GM23338 (cell line): ENCODE data around the gene NDOR1. TPM values are rescaled to one million over a fixed set of nuclear protein-coding genes. Genes with fewer than 3 reads are reported as not detected.

Experiments used
- ATAC-seq: fragments of 200-7000 bp; cut with Tn5 transposase; 3 replicates; pipeline ENCODE4 v1.9.1; 2020
- DNase-seq: peaks from one replicate; pipeline ENCODE4 v3.0.0-alpha.2; 2015; ENCODE audit warnings: low spot score
- H2AFZ ChIP-seq: fragments of 200-600 bp; sonication (generic); 2 replicates; pipeline ENCODE4 v1.8.0; 2016; ENCODE audit warnings: antibody characterized with exemption, mild to moderate bottlenecking, moderate library complexity
- H3F3A ChIP-seq: fragments of 200-600 bp; sonication (generic); replicated peaks from 2 replicates; pipeline ENCODE4 v1.8.0; 2017; ENCODE audit warnings: antibody characterized with exemption, mixed run types, low read depth
- H3K27ac ChIP-seq: fragments of 200-600 bp; sonication (generic); 2 replicates; pipeline ENCODE4 v1.6.1; 2016; ENCODE audit warnings: low read depth
- H3K27me3 ChIP-seq: fragments of 200-600 bp; sonication (generic); 2 replicates; pipeline ENCODE4 v1.8.0; 2016; ENCODE audit warnings: mild to moderate bottlenecking, mixed run types, moderate library complexity; ENCODE audit not compliant: insufficient read depth
- H3K36me3 ChIP-seq: fragments of 200-600 bp; sonication (generic); 2 replicates; pipeline ENCODE4 v1.8.0; 2016; ENCODE audit warnings: mild to moderate bottlenecking; ENCODE audit not compliant: insufficient read depth
- H3K4me1 ChIP-seq: fragments of 200-600 bp; sonication (generic); 2 replicates; pipeline ENCODE4 v1.8.0; 2016; ENCODE audit warnings: mild to moderate bottlenecking, moderate library complexity; ENCODE audit not compliant: insufficient read depth
- H3K4me2 ChIP-seq: fragments of 200-600 bp; sonication (generic); 2 replicates; pipeline ENCODE4 v1.7.1; 2017; ENCODE audit warnings: mixed run types
- H3K4me3 ChIP-seq: fragments of 200-600 bp; sonication (generic); 2 replicates; pipeline ENCODE4 v1.6.1; 2016; ENCODE audit warnings: mixed run types
- H3K79me2 ChIP-seq: fragments of 200-600 bp; sonication (generic); replicated peaks from 2 replicates; pipeline ENCODE4 v1.8.0; 2017; ENCODE audit warnings: mild to moderate bottlenecking; ENCODE audit not compliant: insufficient read depth
- H3K9me2 ChIP-seq: fragments of 200-600 bp; sonication (generic); 2 replicates; pipeline ENCODE4 v1.8.0; 2017; ENCODE audit not compliant: insufficient read depth
- H4K20me1 ChIP-seq: fragments of 200-600 bp; sonication (generic); replicated peaks from 2 replicates; pipeline ENCODE4 v1.8.0; 2017; ENCODE audit warnings: mild to moderate bottlenecking; ENCODE audit not compliant: insufficient read depth
- H3K27ac Mint-ChIP-seq: 2 replicates; pipeline ENCODE4 v1.8.0; 2020; ENCODE audit warnings: inconsistent platforms, mild to moderate bottlenecking, moderate library complexity, mixed read lengths
- H3K27me3 Mint-ChIP-seq: 3 replicates; pipeline ENCODE4 v1.8.0; 2022; ENCODE audit warnings: low read depth, mild to moderate bottlenecking, moderate library complexity, mixed read lengths, inconsistent platforms; ENCODE audit not compliant: insufficient read depth, poor library complexity
- H3K36me3 Mint-ChIP-seq: 3 replicates; pipeline ENCODE4 v1.8.0; 2021; ENCODE audit warnings: low read depth, mild to moderate bottlenecking, inconsistent platforms, moderate library complexity, mixed read lengths
- H3K4me1 Mint-ChIP-seq: 3 replicates; pipeline ENCODE4 v1.8.0; 2020; ENCODE audit warnings: mild to moderate bottlenecking, inconsistent platforms, mixed read lengths
- H3K4me3 Mint-ChIP-seq: 3 replicates; pipeline ENCODE4 v1.8.0; 2021; ENCODE audit warnings: moderate library complexity, mild to moderate bottlenecking, inconsistent platforms, mixed read lengths
- H3K9me3 Mint-ChIP-seq: 3 replicates; pipeline ENCODE4 v1.8.0; 2020; ENCODE audit warnings: moderate library complexity, mild to moderate bottlenecking, inconsistent platforms, mixed read lengths
- CREB1 ChIP-seq: fragments of 250-450 bp; sonication (Bioruptor Pico); IDR thresholded peaks from 2 replicates; pipeline ENCODE4 v1.5.0; 2020; ENCODE audit warnings: low read depth, mild to moderate bottlenecking, moderate library complexity
- CTCF ChIP-seq, 2 experiments: fragments of 200-600 bp in 1 of 2; sonication (generic) in 1 of 2; conservative IDR thresholded peaks; 2 replicates each; pipeline versions ENCODE4 v1.5.1 to v1.6.1; 2016 to 2017; ENCODE audit warnings: antibody characterized with exemption in 2 of 2, low read depth in 2 of 2, mild to moderate bottlenecking in 2 of 2, moderate library complexity in 1 of 2
- ETS1 ChIP-seq: IDR thresholded peaks from 2 replicates; pipeline ENCODE4 v1.6.1; 2016; ENCODE audit warnings: antibody characterized with exemption
- EZH2 ChIP-seq: fragments of 200-600 bp; sonication (generic); IDR thresholded peaks from one replicate; pipeline ENCODE4 v1.8.0; 2017; ENCODE audit warnings: antibody characterized with exemption, mild to moderate bottlenecking, low read depth; ENCODE audit not compliant: unreplicated experiment
- EZH2phosphoT487 ChIP-seq: fragments of 200-600 bp; sonication (generic); IDR thresholded peaks from one replicate; pipeline ENCODE4 v1.8.1; 2018; ENCODE audit warnings: antibody characterized with exemption; ENCODE audit not compliant: unreplicated experiment
- JUNB ChIP-seq: IDR thresholded peaks from one replicate; pipeline ENCODE4 v1.6.1; 2016; ENCODE audit warnings: antibody characterized with exemption; ENCODE audit not compliant: unreplicated experiment
- NANOG ChIP-seq: IDR thresholded peaks from 2 replicates; pipeline ENCODE4 v1.6.1; 2016; ENCODE audit warnings: antibody characterized with exemption, borderline replicate concordance
- POLR2AphosphoS5 ChIP-seq: IDR thresholded peaks from 2 replicates; pipeline ENCODE4 v1.6.1; 2016; ENCODE audit warnings: antibody characterized with exemption, low read depth
- REST ChIP-seq: IDR thresholded peaks from one replicate; pipeline ENCODE4 v1.6.1; 2018; ENCODE audit warnings: antibody characterized with exemption; ENCODE audit not compliant: unreplicated experiment
- ZNF114 ChIP-seq: fragments of 250-450 bp; sonication (Bioruptor Pico); IDR thresholded peaks from 2 replicates; pipeline ENCODE4 v1.5.0; 2020; ENCODE audit warnings: mild to moderate bottlenecking, moderate library complexity
- ZNF331 ChIP-seq: fragments of 250-450 bp; sonication (Bioruptor Pico); IDR thresholded peaks from 2 replicates; pipeline ENCODE4 v1.5.0; 2020; ENCODE audit warnings: low read depth, mild to moderate bottlenecking, moderate library complexity
- ZNF462 ChIP-seq: fragments of 250-450 bp; sonication (Bioruptor Pico); IDR thresholded peaks from 2 replicates; pipeline ENCODE4 v1.5.0; 2020; ENCODE audit warnings: mild to moderate bottlenecking, moderate library complexity
- polyA plus RNA-seq: library from polyadenylated mRNA; unstranded; fragments of >200 nt; fragmentation: Nextera tagmentation; extraction: Ambion mirVana; gene quantifications from 2 replicates; pipeline ENCODE4 v1.2.1, GENCODE V29; 2016
- total RNA-seq: library from RNA; depleted of rRNA; stranded (reverse); fragments of >200 nt; shearing (Covaris generic); gene quantifications from 2 replicates; pipeline ENCODE4 v1.2.3, GENCODE V29; 2014

The NDOR1 gene
- total and polyA plus RNA-seq, 2 experiments from 2014 or later, result 19.4 to 38.1 TPM

- Histone ChIP-seq H3K79me2 (peaks cover 25% of the 10 kb centered on the region), H3K4me2 (no peak overlapping the region), H4K20me1 (0 out of 2 replicates have a peak, but pooled peaks cover 5% of the 10 kb centered on the region), H3K36me3 (no peaks in the 10 kb centered on the region), H3K9me2 (no peaks in the 10 kb centered on the region), H3K27ac (no peak overlapping the region), H3K27me3 (no peaks in the 10 kb centered on the region), H3K4me1 (peaks cover 13% of the 10 kb centered on the region), H2AFZ (no peak overlapping the region), H3F3A (0 out of 2 replicates have a peak, but pooled peaks cover 4% of the 10 kb centered on the region), H3K4me3 (no peak overlapping the region)
- ATAC-seq (no peak), DNase-seq (no peak)
- H3K36me3 Mint-ChIP-seq, result peaks cover 21% of the 10 kb centered on the region
- H3K4me1 Mint-ChIP-seq, result peaks cover 9% of the 10 kb centered on the region
- no peak for TF ChIP-seq ZNF462 (CRISPR knock-in tag)
- TF ChIP-seq ETS1, result no peak
- TF ChIP-seq ZNF114 (CRISPR knock-in tag), result no peak
- no peak for TF ChIP-seq ZNF331 (CRISPR knock-in tag)
- no peak for TF ChIP-seq NANOG
- TF ChIP-seq REST, result no peak
- no peak for TF ChIP-seq EZH2
- TF ChIP-seq CREB1, result no peak
- TF ChIP-seq EZH2phosphoT487, result no peak
- no peak for TF ChIP-seq CTCF (conservative IDR thresholded peaks at IDR 0.05; ENCODE audit: low read depth in 2 of 2)
- TF ChIP-seq POLR2AphosphoS5, result no peak
- TF ChIP-seq JUNB, result no peak
- H3K9me3 Mint-ChIP-seq, result no peaks in the 10 kb centered on the region
- no peak overlapping the region for H3K27ac Mint-ChIP-seq
- H3K27me3 Mint-ChIP-seq, result peaks cover 11% of the 10 kb centered on the region
- no peak overlapping the region for H3K4me3 Mint-ChIP-seq
Observed at GRCh38 chr9:137184881-137185660, 20.4 kb upstream of the NDOR1 start.
